GM19035 (cell line): ENCODE data around the gene ST7.
A peak's percentile ranks its signal among the peaks of the same experiment; 100 is the strongest.

Experiments used
- ATAC-seq: cut with Tn5 transposase; IDR thresholded peaks from one replicate; pipeline ENCODE4 v1.9.1; 2021; ENCODE audit not compliant: unreplicated experiment

Gene ST7

DNA sequence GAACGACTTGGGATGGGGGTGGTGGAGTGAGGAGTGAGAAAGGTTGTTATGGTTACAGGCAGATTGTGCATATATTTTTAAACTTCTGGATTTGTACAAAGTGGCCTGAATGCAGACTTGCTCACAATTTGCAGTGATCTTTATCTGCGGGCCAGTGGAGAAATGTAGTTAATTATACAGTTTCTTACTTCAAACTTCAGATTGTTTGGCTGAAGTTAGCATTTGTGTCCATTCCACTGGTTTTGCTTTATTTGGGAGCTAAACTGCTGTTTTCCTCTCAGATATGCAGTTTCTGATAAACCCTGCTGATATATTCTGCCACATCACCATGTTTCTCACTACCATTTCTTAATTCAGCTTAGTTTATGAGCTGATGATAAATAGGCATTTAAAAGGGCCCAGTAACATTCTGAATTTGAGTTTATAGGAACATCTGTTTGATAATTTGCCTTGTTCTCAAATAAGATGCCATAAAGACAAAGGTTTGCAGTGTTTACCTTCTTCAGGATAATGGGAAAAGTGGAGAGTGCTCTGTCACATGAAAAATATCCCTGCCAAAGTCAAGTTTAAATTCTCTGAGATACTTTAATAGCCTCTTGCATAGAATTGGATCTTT is 170.1 kb downstream of the ST7 start:
- ATAC-seq: no peak

DNA sequence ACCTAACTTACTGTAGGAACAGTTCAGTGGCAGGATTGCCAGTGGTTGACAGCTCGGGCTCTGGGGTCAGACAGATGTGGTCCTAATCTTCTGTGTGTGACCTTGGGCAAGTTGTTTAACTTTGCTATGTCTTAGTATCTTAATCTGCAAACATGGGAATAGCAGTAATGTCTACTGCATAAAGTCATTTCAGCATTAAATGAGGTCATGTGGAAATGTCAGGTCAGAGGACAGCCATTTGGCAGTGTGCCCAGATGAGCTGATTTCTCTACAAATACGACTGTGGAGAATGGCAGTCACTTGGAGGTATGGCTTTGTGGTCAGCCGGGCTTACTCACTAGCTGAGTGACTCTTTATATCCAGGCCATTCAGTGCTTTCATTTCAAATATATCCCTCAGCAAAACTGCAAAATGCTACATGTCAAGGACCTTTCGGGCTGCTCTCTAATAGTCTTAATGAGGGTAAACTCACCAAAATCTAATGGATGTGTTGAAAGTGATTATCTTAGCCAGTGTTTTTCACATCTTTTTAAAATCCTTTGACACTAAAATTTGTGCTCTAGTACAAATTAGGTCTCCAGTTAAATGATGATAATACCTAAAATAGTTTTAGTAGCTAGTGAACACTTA is 171.4 kb downstream of the ST7 start:
- peak; percentile 80 for ATAC-seq

DNA sequence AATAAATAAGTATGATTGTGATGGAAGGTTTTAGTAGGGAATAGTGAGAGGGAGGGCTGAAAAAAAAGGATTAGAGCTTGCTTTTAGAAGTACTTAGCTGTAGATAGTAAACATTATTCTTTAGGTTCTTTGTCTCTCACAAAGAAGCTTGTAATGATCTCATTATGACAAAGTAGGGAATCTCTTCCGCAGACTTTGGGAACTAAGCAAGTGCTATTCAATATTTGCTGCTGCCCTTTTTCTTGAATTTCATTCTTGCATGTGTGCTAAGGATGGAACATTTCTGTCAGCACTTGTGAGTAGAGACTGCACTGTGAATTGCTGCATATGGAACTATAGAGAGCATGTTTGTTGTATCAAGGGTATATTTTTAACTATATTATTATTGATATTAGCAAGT is 173.4 kb downstream of the ST7 start:
- ATAC-seq: no peak

DNA sequence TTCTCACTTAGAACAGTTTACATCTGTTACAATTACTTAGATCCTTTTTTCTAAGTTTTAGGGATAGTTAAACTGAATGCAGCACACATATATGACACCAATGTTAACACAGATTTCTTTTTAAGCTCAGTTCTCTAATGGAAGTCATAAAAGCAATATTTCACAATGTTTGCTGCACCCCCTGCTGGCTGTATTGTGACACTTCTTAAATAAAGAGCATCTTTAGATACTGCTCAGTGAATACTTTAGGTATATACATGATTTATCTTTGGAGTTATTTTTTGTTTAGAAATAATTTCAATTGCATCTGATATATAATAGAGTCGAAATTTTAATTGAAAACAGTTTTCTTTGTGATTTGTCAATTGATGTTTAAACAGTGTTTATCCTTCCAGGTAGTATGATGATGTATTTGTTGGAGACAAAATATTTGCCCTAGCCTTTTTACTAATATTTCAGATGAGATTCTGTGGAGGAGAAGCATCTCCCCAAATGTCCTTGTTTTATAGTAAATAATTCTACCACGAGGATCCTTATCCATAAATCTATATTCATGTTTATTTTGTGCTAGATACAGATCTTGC is 174.4 kb downstream of the ST7 start:
- ATAC-seq: peak; percentile 69

DNA sequence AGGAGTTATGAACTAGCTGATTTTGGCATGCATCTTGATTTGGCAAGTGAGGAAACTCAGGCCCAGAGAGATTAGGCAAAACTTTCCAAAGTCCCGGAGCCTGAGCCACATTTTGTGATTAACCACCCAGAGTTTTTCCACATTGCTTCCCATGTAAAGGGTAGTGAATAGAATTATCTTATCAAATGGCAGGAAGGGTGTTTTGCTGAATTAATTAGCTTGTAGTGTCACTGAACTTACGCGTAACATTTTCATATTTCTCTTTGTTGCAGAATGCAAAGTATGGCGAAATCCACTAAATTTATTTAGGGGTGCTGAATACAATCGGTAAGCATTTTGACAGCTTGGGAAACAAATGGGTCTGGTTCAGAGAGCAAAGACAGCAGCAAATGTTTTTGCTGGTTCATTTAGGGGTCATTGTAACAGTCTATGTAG is 176.2 kb downstream of the ST7 start:
- no peak for ATAC-seq

DNA sequence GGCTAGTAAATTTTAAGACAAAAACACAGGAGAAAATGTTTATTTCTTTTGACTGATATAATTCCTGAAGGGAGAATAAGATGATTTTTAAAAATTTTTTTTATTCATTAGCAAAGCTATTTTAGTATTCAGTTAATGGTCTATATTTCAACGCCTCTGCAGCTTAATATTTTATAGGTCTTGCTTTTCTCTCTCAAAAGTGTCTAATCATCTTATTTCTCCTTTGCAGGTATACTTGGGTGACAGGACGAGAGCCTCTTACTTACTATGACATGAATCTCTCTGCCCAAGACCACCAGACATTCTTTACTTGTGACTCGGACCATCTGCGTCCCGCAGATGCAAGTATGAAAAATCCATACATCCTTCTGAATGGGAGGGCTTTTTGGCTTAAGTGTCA is 177.0 kb downstream of the ST7 start:
- ATAC-seq: no peak

DNA sequence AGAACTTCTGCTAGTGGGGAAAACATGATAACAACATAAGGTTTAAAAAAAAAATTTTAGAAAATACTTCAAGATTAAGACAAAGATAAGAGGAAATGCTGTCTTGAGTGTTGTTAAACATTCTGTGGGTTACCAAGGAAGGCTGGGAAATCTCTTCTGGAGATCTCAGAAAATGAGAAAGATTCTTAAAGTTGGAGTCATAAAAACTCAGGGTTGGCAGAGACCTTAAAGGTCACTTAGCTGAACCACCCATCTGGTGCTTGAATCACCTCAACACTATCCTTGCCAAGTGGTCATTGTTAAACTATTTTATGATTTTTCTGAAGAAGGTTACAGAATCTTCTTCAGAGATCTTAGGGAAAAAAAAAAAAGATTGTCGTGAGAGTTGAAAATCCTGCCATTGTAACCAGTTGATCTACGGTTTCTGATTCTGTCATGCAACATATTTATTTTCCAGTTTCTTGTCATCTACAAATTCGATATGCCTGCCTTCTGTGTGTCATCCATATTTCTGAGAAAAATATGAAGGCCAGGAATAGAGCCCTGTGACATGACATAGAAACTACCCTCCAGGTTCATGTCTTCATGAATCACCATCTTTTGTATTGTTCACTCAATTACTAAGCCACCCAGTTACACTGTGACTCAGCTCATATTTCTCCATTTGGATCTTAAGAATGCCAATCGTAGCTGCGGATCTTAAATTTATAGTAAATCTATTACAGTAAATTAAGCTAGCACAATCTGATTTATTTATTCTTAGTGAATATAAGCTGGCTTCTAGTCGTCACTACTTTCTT is 179.2 kb downstream of the ST7 start:
- ATAC-seq: no peak

DNA sequence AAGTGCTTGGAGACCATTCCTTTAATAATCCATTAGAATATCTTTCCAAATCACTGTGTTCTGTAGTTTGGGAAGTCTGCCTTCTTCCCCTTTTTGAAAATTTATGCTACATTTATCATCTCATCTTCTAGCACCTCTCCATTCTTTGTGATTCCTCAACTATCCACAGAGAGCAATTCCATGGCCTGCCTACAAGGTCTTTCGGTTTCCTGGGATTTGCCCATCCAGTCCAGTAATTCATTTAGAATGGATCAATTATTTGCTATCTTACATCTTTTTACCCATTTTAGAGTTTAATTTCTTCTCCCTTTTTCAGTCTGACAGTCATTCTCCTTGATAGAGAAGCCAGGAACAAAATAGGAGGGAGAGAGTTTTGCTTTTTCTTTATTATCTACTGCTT is 179.8 kb downstream of the ST7 start:
- ATAC-seq: no peak

DNA sequence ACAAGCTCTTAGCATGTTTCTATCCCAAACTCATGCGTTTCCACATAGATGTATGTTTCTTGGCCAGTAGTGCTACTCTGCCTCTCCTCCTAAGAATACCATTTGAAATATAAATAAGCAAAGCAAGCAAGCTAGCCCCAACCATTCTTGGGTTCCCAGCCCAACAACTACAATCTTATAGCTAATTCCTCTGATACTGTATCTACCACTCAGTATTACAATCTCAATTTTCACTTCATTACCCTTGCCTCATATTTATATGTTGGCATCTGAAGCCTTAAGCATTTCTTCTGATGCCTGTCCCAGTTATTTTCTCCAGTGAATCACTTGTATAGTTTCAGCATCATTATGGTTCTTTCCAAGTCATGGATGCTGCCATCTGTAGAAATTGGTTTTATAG is 181.1 kb downstream of the ST7 start:
- no peak for ATAC-seq

DNA sequence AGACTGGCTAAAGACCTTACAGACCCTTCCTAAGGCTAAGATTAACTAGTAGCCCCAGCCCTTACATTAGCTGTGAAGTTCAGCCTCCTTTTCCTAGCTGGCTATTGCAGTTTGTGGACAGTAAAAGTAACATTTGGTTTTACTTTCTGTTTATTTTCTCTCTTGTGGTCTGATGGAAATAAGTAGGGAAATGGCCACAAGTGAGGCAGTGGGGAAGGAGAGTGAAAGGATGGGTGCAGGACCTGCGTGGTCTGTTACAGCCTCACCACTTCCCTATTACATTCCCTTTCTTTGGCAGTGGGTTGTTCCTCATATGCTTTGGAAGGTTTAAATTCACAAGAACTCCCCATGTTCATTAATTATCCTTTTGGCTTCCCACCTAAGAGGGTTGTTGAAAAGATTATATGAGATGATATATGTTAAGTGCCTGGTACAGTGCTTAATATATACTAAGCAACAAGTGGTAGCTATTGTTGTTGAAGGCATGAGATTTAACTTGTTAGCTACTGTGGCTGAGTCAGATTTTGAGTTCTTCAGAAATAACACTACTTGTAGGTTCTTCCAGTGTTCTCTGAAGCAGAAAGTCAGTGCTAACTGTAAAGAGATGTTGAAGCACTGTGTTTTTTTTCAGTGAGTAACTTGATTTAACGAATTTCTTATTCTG is 181.7 kb downstream of the ST7 start:
- ATAC-seq: no peak

DNA sequence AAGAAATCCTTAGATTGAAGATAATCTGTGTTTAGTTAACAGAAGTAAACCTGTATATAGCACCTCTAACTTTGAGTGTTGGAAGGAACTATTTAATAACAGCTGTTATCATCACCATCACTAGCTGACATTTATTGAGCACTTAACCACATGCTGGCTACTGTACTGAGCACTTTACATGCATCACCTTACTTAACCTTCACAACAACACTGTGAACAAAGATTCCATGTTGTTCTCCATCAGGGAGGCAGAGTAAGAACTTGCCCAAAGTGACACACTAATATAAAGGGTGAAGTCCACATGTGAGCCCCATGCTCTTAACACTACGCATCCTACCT is 182.2 kb downstream of the ST7 start:
- ATAC-seq: no peak

DNA sequence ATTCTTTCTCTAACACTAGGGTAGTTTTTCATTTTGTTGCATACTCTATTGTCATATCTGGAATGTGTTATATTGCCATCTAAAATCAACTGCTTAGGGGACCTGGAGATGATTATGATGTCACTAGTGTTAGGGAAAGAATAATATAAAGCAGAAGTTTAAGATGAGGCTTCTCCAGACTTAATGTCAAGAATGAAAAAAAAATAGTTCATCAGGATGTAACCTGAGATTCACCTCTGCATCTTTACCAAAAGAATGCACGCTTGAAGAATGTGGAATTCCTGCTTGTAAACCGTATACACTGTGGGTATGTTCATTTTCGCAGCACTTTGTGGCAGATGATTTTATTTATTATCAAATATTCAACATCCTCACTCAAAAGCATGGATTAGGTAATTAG is 184.6 kb downstream of the ST7 start:
- ATAC-seq: no peak

DNA sequence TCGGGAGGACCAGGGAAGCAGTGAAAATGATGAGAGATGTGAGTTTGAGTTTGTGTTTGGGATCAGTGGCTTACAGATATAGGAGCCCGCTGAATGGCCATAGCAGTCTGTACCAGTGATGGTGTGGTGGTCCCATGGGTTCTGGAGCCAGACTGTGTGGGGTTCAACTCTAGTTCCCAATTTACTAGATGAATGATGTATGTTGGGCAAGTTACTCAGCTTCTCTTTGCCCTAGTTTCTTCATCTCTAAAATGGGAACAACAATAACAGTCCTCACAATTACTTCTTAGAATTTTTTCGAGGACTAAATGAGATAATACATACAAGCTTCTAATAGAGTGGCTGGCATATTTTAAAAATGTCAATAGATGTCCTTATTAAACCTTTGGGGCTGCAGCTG is 185.2 kb downstream of the ST7 start:
- ATAC-seq: no peak

DNA sequence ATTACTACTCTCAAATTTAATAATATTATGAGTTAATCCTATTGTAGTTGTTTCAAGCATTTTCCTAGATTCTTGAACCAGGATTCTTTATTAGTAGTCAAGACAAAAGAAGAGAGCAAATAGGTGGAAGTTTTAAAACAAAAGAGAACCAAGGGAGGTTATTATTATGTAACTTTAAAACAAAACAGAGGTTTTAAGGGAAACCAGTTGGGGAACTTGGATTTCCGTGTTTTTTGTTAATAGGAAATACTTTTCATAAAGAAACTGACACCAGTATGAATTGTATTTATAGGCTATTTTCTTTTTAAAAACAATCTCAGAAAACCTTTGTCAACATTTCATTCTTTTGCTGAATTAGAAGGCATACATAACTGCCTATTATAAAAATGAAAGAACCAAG is 185.7 kb downstream of the ST7 start:
- ATAC-seq: no peak

DNA sequence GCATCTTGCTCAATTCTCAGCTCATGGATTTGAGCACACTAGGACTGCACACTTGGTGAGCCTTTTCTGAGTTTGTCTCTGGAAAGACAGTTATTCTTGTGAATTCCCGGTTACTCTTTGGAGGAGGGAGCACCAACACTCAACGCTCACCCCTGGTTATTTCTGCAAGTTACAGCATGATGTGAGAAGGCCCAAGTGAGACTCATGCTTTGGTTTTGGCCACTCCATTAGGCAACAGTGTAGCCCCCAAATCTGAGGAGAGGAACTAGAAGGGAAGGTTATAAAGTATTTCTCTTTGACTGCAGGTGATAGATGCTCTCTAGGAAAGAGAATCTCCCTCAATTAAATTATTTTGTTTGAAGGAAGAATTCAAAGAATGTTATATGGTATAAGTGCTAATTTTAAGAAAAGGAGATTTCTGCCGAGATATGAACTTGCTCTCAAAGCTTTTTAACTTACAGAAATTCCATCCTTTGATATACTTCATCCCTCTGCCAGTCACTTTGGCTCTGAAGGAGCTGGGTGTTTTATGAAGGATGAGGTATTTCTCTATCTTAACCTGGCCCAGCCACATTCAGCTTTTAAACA is 186.2 kb downstream of the ST7 start:
- no peak for ATAC-seq

DNA sequence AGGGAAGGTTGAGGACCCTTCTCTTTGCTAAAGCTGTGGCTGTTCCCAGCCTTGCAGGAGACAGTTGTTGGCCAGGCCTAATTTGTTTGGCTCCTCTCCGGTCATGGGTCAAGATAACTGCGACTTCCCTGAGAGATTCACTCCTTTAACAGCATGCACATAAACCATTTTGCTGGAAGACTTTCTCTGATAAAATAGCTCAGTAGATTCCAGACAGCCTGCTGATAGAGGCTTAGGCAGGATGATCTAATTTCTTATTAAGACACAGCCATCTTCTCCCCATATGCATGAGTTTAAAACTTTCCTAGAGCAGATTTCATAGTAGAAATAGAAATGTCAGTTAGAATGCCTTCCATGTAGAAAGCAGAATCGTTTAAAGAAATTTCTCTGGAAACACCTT is 187.6 kb downstream of the ST7 start:
- ATAC-seq: no peak

DNA sequence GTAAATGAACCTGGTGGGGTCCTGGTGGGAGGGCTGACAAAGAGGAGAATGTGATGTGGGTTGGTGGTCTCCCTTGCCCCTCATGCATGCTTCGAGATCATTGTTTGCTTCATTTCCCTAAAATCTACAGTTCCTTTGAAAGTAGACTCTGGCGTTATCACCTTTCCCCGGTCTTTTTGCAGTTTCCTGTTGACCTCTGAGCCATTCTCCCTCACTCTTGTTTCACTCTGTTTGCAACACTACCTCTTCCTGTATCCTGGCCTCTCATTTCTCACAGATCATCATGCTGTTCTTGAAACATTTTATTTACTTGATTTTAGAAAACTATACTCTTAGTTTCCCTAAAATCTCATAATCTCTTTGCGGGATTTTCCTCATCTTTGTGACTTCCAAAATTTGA is 189.8 kb downstream of the ST7 start:
- no peak for ATAC-seq

DNA sequence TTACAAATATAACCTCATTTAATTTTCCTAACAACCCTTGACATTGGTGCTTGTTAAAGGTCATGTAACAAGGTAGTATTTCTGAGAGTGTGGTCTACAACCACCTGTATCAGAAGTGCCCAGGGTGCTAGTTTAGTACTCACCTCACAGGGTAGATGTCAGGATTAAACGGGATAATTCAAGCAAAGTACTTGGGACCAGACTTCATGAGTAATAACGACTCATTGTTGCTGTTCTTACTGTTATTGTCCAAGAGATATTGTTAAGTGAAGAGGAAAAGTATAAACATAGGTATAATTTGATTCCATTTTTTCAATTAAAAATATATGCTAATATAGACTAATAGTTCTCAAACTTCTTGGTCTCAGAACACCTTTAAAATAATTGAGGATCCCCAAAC is 190.3 kb downstream of the ST7 start:
- ATAC-seq: no peak

DNA sequence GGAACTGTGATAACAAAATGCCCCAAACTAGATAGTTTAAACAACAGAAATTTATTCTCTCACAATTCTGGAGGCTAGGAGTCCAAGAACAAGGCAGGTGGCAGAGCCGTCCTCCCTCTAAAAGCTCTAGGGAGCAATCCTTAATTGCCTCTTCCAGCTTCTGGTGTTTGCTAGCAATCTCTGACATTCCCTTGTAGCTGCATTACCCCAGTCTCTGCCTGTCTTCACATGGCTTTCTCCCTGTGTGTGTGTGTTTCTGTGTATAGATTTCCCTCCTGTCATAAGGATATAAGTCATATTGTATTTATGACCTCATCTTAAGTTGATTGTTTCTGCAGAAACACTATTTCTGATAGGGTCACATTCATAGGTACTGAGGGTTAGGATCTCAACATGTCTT is 192.0 kb downstream of the ST7 start:
- ATAC-seq: no peak

DNA sequence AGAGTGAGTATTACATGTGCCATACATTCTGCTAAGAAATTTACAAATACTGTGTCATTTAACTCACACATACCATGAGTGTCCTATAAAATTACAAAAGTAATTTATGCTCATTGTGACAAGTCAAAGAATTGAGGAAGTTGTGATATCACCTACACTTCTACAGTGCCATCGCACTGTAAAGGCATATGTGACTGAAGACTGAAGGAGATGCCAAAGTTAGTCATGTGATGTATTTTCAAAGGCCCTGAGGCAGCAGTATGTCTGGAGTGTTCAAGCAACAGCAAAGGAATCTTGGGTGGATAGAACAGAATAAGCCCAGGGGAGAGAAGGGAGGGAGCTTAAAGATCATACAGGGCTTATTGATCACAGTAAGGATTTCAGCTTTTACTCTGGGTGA is 192.8 kb downstream of the ST7 start:
- ATAC-seq: no peak

DNA sequence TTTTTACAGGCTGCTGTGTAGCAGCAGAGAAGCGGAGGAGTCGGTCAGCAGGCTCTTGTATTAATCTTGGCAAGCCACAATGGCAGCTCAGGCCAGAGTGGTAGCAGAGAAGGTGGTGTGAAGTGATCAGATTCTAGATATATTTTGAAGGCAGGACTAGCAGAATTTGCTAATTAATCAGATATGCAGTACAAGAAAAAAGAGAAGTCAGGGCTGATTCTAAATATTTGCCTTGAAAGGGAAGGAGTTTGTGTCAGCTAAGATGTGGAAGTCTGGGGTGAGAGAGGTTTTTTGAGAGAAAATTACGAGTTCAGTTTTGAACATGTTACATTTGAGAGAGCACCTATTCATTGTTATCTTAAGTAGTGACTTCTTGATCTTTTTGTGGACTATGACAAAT is 193.2 kb downstream of the ST7 start:
- ATAC-seq: no peak
